Fibroblast of skin of left biceps (primary cell): ENCODE measurements around the gene BDH1.

Experiments used
- DNase-seq, 2 experiments: peaks; one replicate each; pipeline ENCODE4 v3.0.0-alpha.2; 2013; ENCODE audit warnings: low read depth in 2 of 2

Gene BDH1

GRCh38 chr3:197505796-197506548, 49.8 kb downstream of the BDH1 start:
- no peak for DNase-seq

- DNase-seq = no peak
Measured at GRCh38 chr3:197504641-197505121, 51.1 kb downstream of the BDH1 start.

- DNase-seq = no peak
Measured at GRCh38 chr3:197504229-197504628, 51.5 kb downstream of the BDH1 start.

- no peak for DNase-seq
Measured at GRCh38 chr3:197503652-197504051, 52.1 kb downstream of the BDH1 start.

- no peak for DNase-seq
Measured at GRCh38 chr3:197501879-197502620, 53.7 kb downstream of the BDH1 start.

- no peak for DNase-seq
Measured at GRCh38 chr3:197501496-197501878, 54.3 kb downstream of the BDH1 start.

- no peak for DNase-seq
Measured at GRCh38 chr3:197500812-197501211, 55.0 kb downstream of the BDH1 start.

GRCh38 chr3:197499427-197499826, 56.3 kb downstream of the BDH1 start:
- no peak for DNase-seq

GRCh38 chr3:197498499-197499241, 57.1 kb downstream of the BDH1 start:
- DNase-seq = no peak

- no peak for DNase-seq
Measured at GRCh38 chr3:197496746-197497125, 59.0 kb downstream of the BDH1 start.

GRCh38 chr3:197495999-197496745, 59.6 kb downstream of the BDH1 start:
- no peak for DNase-seq

GRCh38 chr3:197495499-197495898, 60.3 kb downstream of the BDH1 start:
- no peak for DNase-seq

- DNase-seq = no peak
Measured at GRCh38 chr3:197495059-197495455, 60.7 kb downstream of the BDH1 start.

- no peak for DNase-seq
Measured at GRCh38 chr3:197494366-197495058, 61.3 kb downstream of the BDH1 start.

- no peak for DNase-seq
Measured at GRCh38 chr3:197493049-197493448, 62.7 kb downstream of the BDH1 start.

GRCh38 chr3:197491923-197492664, 63.7 kb downstream of the BDH1 start:
- no peak for DNase-seq

GRCh38 chr3:197491478-197491877, 64.3 kb downstream of the BDH1 start:
- no peak for DNase-seq

- DNase-seq = peak in 1 of 2 experiments; percentile 44
Measured at GRCh38 chr3:197490098-197491058, 65.4 kb downstream of the BDH1 start.

- DNase-seq = peak; percentile 80 to 81
Measured at GRCh38 chr3:197487911-197488391, 67.8 kb downstream of the BDH1 start.
